Stimulated activated CD8-positive, alpha-beta memory T cell treated with anti-CD3 and anti-CD28 coated beads, Interleukin-4, amount 100 ng/mL, for 24 hours (primary cell): ENCODE data around the gene OR4C12.
"Not testable (repeated sequence)": the region's sequence is repeated elsewhere in the genome, so short reads cannot be mapped to it uniquely, and the experiment has no call there.

Source experiments
- DNase-seq: peaks from one replicate; pipeline ENCODE4 v3.0.0-alpha.2; 2020; ENCODE audit warnings: low read depth

OR4C12 gene

DNA sequence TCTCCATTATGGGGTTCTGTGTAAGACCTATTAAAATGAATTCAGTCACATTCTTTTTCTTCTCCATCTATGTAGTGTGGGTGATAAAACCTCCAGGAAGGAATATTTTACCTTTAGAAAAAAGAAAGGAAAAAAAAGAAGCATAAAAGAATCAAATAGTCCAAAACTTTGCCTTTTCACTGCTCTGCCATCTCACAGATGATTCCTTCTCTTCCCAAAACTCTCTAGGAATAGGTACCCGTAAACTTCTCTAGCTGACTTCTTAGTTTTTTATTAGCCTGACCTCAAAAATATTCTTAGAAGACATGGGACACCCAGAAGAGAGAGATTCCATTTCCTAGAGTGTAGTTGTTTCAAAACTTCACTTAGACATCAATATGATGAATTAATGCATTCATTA lies at the start of gene OR4C12:
OR4C12 (minus strand) TSS at position 101 of the 400 bp plus-strand sequence; CDS start at position 67, 34 bp downstream.
- DNase-seq: not testable (repeated sequence)

DNA sequence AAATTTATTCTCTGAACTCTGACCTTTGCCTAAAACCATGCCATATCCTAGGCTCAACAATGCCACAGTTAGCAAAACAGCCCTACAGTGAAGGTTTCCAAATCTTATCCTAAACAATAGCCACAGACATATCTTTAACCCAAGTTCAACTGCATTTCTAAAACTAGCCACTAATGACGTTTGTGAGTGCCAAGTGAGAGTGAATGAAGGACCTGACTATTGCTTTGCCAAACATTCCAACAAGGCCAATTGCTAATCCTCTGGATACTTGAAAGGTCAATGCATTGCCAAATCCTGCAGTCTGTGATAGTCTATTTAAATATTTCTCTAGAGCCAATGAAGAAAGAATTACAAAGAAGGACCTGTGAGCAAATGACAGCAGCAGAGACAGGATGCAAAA lies 47.9 kb upstream of the OR4C12 start:
- no peak for DNase-seq

DNA sequence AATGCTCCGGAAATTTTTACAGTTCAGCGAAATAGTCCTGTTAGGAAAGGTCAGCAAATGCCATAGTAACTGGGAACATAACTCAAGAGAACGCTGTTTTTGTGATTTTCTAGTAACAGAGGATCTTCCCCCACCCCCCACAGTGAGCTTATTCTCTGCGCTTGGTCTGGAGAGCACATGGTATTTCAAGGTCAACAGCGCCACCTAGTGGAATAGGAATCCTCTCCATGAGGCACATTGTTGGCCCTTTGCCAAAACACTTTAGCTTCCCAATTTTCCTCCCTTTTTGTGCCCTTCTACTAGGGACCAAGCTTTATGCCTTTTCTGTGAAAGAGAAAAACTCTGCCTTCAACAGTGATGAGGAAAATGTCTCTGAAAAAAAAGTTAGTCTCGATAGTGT lies 13.2 kb upstream of the OR4C12 start:
- DNase-seq: no peak

- not testable (repeated sequence) for DNase-seq
Measured at GRCh38 chr11:49973439-49973838, 8.9 kb downstream of the OR4C12 start.

- no peak for DNase-seq
Measured at GRCh38 chr11:49952091-49952490, 30.2 kb downstream of the OR4C12 start, which contains the start of gene OR4C13. Gene OR4C13 (plus strand): TSS chr11:49952391. CDS start chr11:49952423, 32 bp downstream.

- DNase-seq: not testable (repeated sequence)
Measured at GRCh38 chr11:49948701-49949100, 33.6 kb downstream of the OR4C12 start.
